GDM1 (cell line): Measurements from ENCODE around the gene NUDT5.
A peak's percentile ranks its signal among the peaks of the same experiment; 100 is the strongest.
"Not testable (repeated sequence)": the region's sequence is repeated elsewhere in the genome, so short reads cannot be mapped to it uniquely, and the experiment has no call there.

Experiments used
- DNase-seq: peaks from one replicate; lab custom pipeline; 2025; lab: John Stamatoyannopoulos, UW

Gene NUDT5

DNA sequence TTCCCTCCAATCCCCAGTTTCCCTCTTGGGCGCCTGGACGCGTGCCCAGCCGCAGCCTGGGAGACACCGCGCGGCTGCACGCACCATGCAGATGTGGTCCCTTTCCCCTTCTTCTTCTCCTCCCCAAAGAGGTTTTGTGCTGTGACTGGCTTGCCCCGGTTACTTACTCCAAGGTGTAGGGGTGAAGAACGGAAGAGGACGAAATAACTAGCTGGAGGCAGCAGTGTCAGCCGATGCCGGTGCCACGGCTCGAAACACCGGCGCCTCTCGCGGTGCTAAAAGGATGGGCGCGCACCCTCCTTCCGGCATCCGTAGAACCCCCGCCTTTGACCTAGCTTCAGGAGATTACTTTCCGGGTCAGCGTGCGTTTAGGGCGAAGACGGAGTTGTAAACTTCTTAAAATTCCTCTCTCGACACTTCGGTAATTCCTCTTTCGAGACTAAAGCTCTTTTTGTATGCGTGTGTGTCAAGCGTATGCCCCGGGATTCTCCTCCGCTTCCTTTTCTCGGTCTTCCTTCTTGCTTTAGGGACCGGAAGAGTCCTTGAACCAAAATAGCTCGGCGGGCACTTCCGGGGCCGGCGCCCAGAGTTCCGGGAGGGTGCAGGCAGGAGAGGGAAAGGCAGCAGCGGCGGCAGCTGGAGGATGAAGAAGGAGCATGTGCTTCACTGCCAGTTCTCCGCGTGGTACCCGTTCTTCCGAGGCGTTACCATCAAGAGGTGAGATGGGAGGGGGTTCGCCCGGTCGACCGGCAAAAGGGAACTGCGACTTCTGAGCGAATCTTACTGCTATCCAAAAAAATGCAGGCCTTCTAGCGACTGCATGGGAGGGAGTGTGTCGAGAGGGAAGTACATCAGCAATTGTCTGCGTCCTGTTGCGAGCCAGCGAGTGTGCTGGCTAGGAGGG is at the start of gene NUDT5, which contains the start of gene CDC123:
NUDT5 (minus strand) TSS at position 289 of the 904 bp plus-strand sequence. CDS start 9,600 bp downstream, outside the sequence.
CDC123 (plus strand) TSS at position 586 of the 904 bp plus-strand sequence; CDS start at position 644, 58 bp downstream.
- DNase-seq: peak; percentile 79

DNA sequence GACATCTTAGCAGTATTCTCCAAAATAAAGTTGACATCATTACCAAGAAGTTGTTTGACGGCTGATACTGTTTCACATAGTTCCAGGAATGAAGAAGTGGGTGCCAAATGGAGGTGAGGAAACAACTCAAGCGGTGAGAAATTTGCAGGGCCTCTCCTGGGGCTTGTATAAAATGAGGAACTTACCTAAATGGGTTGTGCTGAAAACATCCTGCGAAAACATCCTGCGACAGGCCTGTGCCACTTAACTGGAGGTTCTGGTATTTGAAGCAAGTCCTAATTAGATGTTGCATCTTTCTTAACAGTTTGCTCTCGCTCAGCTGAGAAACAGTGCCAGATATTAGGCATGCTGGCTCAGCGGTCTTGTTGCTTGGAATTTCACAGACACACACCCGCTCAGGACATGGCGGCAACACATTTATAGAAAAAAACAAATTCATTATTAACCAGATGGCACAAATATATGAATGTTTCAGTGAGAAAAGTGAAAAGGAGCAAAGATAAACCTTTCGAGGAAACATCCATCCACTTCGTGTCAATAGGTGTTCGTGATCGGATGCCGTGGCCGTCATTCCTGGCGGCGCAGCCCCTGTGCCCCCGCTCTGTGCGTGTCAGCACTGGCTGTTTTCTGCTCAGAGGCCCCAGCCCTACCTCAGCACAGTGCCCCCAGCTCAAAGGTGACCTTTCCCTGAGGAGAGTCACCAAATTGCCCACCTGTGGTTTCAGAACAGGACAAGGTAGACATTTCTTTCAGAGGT is 48.4 kb upstream of the NUDT5 start:
- peak; percentile 56 for DNase-seq

DNA sequence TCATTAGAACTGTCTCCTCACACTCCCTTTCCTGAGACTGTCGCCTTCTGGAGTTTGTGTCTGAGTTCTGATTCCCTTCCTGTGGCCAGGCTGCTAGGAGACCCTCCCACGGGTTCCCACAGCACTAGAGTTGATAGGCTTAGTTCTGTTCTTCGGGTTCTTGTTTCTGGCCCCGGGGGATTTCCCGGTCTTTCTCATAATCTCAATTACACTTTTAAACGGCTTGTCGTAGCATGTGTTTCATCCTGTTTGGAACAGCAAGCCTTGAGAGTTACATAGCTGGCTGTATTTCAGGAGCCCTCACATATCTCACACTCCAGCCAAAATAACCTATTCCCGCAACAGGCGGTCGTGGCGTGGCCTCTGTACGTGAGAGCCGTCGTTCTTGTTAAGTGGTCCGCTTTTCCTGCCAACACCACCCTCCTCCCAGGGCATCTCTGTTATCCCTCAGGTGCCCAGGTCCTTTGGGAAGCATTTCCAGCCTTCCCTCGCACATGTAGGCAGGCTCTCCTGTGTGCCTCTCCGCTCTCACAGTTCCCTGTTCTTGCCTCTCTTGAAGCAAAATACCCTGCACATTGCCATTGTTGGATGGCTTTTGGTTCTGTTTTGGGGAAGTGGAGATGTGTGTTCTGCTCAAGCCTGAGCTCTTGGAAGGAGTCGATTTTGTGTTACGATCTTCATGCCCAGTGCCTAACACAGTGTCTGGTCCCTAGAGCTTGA is 46.3 kb upstream of the NUDT5 start:
- no peak for DNase-seq

DNA sequence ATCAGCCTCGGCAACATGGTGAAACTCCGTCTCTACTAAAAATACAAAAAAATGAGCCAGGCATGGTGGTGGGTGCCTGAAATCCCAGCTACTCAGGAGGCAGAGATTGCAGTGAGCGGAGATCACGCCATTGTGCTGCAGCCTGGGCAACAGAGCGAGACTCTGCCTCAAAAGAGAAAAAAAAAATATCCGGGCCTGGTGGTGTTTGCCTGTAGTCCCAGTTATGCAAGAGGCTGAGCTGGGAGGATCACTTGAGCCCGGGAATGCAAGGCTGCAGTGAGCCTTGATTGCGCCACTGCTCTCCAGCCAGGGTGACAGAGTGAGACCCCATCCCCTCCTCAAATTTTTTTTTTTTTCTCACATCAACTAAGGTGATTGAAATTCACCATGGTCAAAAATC is 43.1 kb upstream of the NUDT5 start:
- DNase-seq: no peak

DNA sequence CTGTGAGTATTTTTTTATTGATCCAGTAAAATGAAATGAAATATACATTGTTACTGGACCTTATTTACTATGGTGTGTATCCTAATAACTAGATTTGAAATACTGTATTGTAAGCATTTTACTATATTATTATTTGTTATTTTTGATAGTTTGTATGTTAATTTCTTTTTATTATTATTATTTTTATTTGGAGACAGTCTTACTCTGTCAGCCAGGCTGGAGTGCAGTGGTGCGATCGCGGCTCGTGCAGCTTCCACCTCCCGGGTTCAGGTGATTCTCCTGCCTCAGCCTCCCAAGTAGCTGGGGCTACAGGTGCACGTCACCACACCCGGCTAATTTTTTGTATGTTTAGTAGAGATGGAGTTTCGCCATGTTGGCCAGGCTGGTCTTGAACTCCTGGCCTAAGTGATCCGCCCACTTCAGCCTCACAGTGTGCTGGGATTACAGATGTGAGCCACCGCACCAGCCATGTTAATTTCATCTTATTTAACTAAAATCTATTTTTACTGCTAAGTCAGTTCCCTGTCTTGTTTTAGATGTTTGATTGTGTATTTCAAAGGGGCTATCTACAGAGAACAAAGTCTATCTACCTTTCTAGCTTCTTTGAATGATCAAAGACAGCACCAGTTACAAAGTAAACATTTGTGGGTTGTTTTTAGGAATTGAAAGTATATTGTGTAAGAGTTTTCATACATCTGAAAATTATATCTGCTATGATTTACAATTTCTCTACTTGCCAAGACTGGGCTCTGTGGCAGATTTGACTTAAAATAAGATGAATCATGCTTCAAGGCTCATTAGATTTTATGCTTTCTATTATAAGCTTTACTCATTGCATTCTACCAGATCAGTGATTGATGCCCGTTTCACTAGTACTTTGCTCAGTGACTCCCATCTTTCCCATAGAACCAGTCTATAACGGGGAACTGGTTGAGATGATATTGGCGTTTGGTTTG is 41.9 kb upstream of the NUDT5 start:
- no peak for DNase-seq

DNA sequence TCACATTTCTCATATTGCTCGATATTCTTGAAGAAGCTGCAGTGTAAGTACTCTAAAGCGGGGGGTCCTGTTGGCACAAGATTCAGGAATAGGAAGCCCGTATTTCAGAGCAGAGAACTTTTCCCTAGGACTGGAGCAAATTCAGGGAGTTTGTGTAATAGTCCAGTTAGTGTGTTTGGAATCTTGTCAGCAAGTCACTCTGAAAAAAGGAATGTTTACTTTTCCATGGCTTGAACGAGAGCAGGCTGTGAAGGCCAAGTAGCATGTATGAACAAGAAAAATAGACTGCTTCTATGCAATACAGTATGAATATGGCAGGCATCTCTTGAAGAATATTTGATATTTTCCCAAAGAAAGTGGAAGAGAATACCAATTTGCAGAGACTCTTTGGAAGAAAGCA is 40.1 kb upstream of the NUDT5 start:
- no peak for DNase-seq

DNA sequence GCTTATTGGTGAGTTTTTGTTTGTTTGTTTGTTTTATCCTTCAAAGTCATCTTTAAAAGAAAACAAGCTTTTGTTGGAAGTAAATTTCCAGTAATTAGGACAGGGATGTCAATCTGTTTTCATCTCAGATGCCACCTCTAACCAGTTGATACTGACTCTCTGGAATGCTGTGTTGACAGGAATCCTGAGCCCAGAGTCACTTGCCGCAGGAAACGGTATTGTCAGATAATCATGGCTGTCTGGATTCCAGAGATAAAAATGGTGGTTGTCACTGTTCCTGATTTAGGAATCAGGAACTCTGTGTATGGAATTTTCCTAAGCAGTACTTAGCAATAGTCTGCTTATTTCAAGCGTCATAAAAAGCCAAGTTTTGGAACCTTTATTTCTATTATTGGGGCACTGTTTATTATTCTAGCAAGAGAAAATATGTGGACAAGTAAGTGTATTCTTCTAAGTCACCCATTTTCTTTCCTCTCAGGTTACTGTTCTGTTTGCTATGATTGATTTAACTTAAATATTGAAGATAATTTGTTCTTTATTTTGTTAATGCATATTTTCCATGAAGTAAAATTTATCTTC is 39.5 kb upstream of the NUDT5 start:
- no peak for DNase-seq

DNA sequence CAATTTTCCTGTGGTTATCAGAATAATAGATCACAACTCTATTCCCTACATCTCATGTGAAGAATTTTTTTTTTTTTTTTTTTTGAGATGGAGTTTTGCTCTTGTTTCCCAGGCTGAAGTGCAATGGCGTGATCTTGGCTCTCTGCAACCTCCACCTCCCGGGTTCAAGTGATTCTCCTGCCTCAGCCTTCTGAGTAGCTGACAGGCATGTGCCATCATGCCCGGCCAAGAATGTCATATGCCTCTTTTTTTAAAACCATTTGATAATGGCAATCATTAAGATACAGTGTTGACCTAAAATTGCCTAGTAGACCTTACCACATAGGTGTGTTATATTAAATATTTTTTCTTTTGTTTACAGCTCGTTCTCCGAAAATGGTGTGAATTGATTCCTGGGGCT is 39.0 kb upstream of the NUDT5 start:
- DNase-seq: not testable (repeated sequence)

DNA sequence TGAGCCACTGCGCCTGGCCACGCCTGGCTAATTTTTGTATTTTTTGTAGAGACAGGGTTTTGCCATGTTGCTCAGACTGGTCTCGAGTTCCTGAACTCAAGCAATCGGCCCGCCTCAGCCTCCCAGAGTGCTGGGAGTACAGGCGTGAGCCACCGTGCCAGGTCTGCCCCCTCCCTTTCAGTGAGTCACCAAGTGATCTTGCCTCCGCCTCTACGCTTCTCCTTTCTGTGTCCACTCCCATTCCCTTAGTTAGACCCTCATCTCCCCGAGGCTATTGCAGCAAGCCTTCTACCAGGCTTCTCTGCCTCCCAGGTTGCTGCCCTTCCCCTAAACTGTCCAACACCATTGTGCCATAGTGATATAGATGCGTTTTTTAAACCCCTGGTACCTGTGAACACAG is 33.2 kb upstream of the NUDT5 start:
- DNase-seq: no peak

DNA sequence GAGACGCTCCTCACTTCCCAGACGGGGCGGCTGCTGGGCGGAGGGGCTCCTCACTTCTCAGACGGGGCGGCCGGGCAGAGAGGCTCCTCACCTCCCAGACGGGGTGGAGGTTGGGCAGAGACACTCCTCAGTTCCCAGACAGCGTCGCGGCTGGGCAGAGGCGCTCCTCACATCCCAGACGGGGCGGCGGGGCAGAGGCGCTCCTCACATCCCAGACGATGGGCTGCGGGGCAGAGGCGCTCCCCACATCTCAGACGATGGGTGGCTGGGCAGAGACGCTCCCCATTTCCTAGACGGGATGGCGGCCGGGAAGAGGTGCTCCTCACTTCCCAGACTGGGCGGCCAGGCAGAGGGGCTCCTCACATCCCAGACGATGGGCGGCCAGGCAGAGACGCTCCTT is 30.7 kb upstream of the NUDT5 start:
- not testable (repeated sequence) for DNase-seq

DNA sequence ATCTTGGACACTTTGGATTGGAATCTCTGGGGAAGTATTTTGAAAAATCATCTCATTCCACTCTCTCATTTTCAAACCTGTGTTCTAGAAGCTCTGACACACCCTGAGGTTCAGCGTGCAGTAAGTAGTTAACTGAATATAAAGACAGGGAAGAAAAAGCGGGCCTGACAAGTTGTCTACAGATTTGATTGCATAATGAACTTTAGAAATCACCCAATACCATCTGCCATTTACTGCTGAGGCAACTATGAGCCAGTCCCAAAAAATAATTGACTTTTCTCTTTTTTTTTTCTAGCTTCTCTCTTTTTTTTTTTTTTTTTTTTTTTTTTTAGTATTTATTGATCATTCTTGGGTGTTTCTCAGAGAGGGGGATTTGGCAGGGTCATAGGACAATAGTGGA is 29.8 kb upstream of the NUDT5 start:
- DNase-seq: no peak

DNA sequence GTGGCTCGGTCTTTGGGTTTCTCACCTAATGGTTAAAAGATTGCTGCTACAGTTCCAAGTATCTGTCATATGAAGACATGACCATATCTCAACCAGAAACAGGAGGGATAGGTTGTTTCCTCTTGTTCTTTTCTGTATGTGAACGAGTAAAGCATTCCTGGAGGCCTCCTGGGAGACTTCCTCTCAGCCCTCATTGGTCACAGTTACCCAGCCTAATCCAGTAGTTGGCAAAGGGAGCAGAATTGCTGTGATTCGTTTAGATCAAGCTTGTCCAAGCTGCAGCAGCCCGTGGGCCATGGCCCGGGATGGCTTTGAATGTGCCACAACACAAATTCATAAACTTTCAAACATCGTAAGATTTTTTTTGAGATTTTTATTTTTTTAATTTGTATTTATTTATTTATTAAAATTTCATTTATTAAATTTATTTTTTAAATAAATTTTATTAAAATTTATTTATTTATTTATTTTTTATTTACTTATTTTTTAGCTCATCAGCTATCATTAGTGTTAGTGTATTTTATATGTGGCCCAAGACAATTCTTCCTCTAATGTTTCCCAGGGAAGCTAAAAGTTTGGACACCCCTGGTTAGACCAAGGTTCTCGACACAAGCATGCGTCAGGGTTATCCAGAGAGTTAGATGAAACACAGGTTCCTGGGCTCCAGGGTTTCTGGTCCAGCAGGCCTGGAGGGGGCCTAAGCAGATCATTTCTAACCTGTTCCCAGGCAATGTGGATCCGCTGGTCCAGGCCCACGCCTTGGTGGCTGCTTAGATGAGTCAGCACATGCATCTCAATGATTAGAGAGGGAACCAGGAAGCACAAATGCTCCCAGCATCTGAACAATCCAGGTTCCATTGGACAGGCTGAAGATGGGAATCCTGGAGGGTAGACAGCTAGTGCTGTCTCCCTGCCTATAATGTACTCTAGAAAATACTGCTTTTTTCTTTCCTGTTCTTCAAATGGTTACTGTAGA is 25.9 kb upstream of the NUDT5 start:
- DNase-seq: no peak

DNA sequence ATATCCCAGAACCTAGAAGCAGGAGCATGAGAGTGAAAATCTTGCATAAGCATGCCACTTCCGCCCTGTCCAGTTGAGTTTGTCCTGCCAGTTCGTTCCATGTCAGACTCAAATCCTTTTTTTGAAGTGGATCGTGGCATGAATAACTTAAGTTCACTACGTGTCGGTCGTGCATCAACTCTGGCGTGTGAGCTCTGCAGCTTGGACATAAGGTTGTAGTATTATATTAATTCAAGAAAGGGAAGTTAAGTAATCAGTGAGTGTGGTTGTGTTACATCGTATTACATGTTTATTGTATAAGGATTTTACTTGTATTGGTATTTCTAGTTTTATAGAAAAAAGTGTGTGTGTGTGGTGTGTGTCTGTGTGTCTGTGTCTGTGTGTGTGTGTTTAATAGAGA is 23.3 kb upstream of the NUDT5 start:
- no peak for DNase-seq

DNA sequence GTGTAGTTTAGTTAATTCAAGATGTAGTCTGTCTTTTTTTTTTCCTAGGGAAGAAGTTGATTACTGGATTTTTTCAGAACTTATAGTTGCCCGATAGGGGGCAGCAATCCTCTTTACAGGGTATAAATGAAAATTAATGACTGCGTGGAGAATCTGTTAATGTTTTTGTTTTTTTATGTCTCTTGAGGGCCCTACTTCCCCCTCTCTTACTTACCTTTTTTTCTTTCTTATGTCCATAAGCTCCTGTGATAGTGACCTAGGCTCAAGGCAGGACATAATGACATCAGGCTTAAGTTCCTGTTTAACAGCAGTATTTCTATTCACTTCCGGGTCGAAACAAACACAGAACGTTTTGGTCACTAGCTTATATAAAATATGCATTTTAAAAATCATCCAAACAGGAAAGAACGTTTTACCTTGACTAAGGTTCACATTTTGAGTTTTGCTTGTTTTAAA is 19.1 kb upstream of the NUDT5 start:
- no peak for DNase-seq

DNA sequence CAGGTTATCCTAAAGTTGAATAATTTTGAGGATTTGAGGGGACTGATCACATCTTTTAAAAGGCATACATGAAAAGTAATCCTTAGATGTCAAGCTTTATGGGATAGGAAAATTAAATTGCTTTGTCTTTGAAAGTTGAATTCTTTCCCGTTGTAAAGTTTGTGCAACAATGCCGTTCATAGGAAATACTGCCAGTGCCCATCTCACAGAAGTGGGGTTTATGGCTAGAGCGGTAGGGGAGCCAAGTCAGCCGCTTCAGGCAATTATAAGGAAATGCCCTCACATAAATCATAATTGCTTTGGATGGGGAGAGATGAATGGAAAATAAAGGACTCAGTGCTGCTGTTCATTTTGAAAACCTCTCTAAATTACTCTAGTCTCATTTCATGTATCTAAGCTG is 18.4 kb upstream of the NUDT5 start:
- no peak for DNase-seq

DNA sequence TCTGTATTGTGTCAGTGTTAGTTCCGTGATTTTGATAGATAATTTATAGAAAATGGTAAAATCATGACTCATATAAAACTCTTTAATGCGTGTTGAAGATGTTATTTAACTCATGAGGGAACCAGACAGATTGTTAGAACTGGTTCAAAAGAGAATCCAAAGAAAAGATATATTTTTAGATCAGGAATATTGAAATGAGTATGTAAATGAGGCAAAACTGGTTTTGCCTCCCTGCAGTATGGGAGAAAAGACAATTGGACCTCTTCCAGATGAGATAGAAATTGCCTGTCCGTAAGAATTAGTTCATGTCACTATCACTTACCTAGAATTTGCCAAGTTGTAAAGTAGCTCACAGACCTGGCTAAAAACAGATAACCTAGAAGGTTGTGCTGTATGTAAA is 17.9 kb upstream of the NUDT5 start:
- DNase-seq: no peak

DNA sequence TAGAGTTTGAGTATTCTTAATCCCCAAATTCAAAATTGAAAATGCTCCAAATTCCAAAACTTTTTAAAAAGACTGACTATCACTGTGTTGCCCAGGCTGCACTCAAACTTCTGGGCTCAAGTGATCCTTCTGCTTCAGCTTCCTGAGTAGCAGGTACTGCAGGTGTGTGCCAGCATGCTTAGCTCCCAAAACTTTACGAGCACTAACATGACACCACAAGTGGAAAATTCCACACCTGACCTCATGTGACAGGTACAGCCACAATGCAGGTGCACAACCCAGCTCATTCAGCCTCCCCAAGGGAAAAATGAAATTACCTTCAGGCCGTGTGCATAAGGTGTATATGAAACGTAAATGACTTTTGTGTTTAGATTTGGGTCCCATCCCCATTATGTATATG is 16.8 kb upstream of the NUDT5 start:
- DNase-seq: no peak

DNA sequence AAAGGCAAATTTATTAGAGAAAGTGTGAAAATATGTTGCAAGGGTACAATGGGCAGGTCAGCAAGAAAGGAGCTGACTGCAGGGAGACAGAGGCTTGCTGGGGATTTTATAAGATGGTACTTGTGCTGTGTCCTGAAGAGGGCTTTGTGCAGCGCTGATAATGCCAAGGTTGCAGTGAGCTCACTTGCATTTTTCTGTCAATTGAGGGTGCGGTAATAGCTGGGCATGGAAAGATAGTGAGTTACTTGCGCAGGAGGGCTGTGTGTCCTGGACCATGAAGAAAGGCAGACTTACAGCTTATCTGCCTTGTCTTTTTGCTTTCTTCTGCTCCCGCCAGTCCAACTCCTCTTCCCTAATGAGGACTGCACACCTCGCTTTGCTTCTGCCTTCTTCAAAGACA is 12.8 kb upstream of the NUDT5 start:
- no peak for DNase-seq

DNA sequence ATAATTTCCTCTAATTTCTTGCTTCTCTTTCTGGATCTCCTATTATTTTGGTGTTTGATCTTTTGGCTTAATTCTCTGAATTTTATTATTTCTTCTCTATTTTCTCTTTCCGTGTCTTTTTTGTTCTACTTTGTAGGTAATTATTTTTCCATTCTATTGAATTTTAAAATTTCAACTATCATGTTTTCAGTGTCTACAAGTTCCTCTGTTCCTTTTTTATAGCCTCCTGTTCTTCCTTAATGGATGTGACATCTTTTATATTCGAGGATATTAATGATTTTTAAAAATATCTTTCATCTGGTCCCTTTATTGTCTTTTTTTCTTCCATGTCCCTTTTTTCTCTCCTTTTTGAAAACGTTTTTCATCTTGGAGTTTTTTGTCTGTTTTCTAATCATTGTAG is 11.4 kb upstream of the NUDT5 start:
- DNase-seq: no peak

DNA sequence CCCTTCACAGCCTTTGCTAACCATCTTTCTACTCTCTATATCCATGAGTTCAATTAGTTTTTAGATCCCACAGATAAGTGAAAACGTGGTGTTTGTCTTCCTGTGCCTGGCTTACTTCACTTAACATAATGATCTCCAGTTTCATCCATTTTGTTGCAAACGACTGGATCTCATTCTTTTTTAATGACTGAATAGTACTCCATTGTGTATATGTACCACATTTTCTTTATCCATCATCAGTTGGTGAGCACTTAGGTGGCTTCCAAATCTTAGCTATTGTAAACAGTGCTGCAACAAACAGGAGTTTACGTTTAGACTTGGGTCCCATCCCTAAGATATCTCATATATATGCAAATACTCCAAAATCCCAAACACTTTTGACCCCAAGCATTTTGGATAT is 9.4 kb upstream of the NUDT5 start:
- no peak for DNase-seq
